GM19023 (cell line): ENCODE measurements around the gene ST3GAL2.
"Not testable (repeated sequence)": the region's sequence is repeated elsewhere in the genome, so short reads cannot be mapped to it uniquely, and the experiment has no call there.

Experiments used
- ATAC-seq: cut with Tn5 transposase; IDR thresholded peaks from one replicate; pipeline ENCODE4 v1.9.1; 2021; ENCODE audit warnings: mild to moderate bottlenecking, moderate library complexity; ENCODE audit not compliant: unreplicated experiment

ST3GAL2 gene

DNA sequence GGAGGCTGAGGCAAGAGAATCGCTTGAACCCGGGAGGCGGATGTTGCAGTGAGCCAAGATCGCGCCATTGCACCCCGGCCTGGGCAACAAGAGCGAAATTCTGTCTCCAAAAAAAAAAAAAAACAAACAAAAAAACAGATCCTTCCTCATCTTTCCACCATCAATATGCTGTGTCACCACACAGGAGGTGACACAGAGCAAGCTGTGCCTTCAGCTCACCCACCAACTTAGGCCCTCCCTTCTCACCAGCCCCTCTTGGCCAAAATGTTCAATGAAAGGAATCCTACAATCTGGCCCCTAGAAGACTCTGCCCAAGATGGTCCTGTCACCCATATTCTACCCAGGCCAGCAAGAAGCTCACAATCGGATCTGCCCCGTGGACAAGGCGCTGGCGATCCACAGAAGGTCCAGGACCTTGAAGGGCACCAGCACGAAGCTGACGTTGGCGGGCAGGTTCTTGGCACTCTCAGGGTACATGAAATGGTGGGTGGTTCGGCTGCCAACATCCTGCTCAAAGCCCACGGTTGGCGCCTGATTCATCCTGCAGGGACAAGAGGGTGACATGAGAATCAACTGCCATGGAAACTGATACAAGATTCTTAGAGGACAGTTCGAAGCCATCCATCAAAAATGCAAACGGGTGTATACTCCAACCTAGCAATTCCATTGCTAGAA is 50.8 kb downstream of the ST3GAL2 start:
- ATAC-seq, result no peak

DNA sequence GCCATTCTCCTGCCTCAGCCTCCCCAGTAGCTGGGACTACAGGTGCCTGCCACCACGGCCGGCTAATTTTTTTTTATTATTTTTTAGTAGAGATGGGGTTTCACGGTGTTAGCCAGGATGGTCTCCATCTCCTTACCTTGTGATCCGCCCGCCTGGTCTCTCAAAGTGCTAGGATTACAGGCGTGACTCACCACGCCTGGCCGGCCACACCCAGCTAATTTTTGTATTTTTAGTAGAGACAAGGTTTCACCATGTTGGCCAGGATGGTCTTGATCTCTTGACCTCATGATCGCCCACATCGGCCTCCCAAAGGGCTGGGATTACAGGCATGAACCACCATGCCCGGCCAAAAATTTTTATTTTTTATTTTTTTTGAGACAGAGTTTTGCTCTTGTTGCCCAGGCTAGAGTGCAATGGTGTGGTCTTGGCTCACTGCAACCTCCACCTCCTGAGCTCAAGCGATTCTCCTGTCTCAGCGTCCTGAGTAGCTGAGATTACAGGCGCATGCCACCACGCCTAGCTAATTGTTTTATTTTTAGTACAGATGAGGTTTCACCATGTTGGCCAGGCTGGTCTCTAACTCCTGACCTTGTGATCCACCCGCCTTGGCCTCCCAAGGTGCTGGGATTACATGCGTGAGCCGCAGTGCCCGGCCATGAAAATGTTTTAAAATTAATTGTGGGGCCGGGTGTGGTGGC is 52.5 kb downstream of the ST3GAL2 start:
- ATAC-seq, result not testable (repeated sequence)

DNA sequence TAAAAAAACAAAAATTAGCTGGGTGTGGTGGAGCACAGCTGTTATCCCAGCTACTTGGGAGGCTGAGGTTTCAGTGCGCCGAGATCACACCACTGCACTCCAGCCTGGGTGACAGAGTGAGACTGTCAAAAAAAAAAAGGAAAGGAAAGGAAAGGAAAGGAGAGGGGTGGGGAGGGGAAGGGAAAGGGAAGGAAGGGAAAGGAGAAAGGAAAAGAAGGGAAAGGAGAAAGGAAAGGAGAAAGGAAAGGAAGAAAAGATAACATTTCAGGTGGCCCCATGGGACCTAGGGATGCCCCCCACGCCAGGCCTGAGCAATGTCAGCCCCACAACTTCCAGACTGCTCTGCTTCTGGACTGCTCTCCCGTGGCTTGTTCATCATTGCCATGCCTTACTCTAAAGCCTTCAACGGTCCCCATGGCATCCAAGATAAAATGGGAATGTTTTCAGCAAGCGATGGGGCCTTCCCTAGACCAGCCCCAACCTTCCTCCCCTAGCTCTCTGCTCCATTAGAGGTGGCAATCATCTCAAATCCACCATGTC is 55.4 kb downstream of the ST3GAL2 start:
- ATAC-seq, result no peak

DNA sequence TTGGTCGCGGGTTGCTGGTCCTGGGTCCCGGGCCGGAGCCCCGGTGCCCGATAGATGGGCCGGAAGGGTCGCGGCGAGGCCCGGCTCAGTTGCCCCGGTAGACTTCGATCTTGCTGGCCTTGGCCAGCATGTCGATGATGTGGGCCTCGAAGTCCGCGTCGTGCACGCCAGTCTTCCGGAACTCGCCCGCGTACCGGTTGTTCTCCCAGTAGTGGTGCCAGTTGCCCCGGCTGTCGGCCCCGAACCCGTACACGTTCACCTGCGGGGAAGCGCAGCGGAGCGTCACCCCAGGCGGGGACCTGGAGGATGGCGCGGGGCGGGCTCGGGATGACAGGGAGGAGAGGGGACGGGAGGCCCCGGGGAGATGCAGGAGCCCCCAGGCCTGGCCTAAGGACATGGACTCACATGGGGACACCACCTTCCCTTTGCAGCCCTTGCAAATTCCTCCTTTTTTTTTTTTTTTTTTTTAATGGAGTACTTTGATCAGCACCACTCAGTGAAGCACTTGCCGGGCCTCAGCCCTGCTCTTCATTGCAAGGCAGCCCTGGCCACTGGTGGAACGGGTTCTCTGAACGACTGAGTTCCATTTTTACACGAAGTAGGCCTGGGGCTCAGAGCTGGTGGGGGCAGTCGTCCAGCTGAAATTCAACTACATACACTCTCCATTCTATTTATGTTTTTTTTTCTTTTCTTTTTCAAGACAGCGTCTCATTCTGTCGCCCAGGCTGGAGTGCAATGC is 57.1 kb downstream of the ST3GAL2 start:
- no peak for ATAC-seq

DNA sequence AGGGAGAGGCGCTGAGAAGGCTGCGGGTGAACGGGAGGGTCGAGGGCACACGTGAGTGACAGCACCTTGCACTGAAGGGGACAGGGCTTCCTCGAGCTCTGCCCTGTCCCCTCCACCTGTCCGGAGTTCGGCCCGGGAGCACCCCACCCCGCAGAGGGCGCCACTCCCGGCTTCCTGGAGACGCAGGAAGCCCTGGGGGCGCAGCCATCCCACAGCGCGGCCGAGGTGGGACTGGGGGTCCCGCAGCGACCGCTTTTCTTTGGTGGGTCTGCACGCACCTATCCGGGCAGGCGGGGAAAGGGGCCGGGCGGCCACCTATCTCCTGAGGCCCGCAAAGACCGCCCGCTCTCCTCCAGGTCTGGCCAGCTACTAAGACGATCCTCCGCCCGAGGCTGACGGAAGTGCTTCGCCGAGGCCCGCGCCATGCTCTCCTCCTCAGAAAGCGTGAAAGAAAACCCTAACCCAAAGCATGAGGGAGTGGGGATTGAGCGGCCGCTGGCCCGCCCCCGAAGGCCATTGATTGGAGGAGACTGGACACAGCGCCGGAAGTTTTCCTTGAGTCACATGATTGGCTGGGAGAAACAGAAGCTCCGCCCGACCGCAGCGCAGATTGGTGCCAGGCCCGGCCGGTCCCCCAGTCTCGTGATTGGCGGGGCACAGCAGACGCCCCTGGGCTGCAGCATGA is 57.8 kb downstream of the ST3GAL2 start:
- ATAC-seq, result peak; percentile 89

DNA sequence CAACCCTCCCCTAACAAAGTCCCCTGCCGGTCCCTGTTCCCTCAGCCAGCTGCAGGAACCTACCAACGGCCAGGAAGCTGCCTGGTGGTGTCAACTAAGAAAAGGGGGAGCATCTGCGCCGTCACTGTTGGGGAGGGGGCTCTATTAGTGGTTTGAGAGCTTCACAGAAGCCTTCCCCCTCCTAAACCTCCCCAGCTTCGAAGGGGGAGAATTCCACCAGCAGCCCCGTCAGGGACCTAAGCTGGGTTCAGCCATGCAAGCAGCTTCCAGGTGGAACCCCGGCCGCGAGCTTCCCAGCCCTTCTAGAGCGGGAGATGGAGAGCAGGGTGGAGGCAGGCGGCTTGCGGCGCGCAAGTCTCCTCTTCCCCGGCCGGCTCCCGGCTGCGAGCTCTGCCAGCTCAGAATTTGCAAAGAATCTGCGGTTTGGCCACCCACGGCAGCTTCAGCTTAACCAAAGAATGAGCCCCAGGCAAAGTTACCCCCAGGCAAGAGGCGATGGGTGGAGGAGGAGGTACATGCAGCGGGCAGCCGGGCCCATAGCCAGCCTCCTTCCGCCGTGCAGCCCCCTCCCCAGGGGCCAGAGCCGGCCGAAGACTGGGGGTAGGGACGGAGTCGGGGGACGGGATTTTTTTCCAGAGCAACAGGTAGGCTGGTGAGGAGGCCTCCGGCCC is 58.5 kb downstream of the ST3GAL2 start:
- peak; percentile 11 for ATAC-seq

DNA sequence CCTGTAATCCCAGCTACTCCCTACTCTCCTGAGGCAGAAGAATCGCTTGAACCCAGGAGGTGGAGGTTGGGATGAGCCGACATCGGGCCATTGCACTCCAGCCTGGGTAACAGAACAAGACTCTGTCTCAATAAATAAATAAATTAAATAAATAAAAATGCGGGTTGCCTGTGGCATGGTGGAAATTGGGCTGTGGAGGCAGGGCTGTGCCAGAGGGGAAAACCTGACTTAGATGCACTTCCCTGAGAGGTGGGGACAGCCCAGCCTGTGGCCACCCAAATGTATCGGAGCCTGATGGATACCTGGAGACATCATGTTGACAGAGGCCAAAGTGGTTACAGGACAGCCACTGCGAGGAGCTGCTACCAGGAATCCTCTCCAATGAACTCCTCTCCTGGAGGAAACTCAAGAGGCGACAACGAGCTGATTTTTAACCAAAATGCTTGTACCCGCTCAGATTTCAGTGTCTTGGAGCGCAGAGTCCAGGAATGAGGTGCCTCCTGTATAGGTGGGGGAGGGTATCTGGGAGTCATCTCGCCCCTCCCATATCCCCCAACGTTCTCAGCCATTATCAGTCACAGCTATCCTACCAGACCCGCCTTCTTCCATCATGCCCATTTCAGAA is 59.9 kb downstream of the ST3GAL2 start:
- ATAC-seq, result no peak

GRCh38 chr16:70377782-70378181 is 61.1 kb downstream of the ST3GAL2 start:
- no peak for ATAC-seq

GRCh38 chr16:70375636-70376611 is 63.0 kb downstream of the ST3GAL2 start:
- ATAC-seq, result no peak

- no peak for ATAC-seq
These were observed 64.7 kb downstream of the ST3GAL2 start for GRCh38 chr16:70374213-70374612.

DNA sequence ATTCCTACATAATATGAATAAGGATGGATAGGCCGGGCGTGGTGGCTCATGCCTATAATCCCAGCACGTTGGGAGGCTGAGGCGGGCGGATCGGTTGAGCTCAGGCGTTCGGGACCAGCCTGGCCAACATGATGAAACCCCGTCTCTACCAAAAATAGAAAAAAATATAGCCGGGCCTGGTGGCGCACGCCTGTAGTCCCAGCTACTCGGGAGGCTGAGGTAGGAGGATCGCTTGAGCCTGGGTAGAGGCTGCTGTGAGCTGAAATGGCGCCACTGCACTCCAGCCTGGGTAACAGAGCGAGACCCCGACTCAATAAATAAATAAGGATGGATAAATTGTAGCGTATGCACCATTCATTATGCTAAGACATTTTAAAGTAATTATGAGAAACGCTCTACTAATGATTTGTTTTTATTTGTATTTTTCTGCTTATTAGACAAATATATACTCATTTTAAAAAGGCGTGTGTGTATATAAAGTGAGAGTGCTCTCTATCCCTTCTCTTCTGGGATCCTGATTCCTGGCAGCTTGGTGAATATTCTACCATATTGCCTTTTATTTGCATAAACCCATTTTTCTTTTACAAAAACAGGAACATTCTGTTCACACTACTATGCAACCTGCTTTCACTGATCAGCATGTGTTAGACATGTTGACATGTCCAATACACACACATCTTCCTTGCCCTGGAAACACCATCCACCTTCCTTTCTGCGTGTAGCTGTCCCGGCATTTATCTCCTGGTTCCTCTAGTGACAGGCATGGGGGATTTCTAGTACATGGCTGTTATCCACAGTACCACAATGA is 65.8 kb downstream of the ST3GAL2 start:
- ATAC-seq, result no peak

GRCh38 chr16:70370924-70371323 is 68.0 kb downstream of the ST3GAL2 start:
- no peak for ATAC-seq

GRCh38 chr16:70370145-70370544 is 68.8 kb downstream of the ST3GAL2 start:
- ATAC-seq, result not testable (repeated sequence)

GRCh38 chr16:70364399-70364798 is 74.5 kb downstream of the ST3GAL2 start:
- ATAC-seq, result no peak

DNA sequence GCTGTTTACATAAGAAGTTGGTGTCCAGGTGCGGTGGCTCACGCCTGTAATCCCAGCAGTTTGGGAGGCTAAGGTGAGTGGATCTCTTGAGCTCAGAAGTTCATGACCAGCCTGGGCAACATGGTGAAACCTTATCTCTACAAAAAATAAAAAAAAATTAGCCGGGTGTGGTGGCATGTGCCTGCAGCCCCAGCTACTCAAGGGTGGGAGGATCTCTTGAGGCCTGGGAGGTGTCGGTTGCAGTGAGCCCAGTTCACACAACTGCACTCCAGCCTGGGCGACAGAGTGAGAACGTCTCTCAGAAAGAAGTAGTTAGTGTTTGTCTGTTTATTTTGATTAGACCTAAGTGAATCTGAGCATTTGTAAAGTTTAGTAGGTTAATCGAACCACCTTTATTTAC is 79.3 kb downstream of the ST3GAL2 start:
- ATAC-seq, result no peak

- ATAC-seq, result no peak
These were observed 89.1 kb downstream of the ST3GAL2 start for GRCh38 chr16:70349783-70350182.

- no peak for ATAC-seq
These were observed 89.9 kb downstream of the ST3GAL2 start for GRCh38 chr16:70348991-70349390.

GRCh38 chr16:70345840-70346239 is 93.1 kb downstream of the ST3GAL2 start:
- no peak for ATAC-seq
